ENCODE measurements around the gene EXOSC9. TPM values are rescaled to one million over a fixed set of nuclear protein-coding genes. Genes with fewer than 3 reads are reported as not detected.

Gene EXOSC9
- total and polyA plus RNA-seq, 10 of the 15 experiments (the other 5 are each of a cell fraction or from before 2014, with no cell fraction given): 49.0 to 131 (median 85.4) TPM

DNA sequence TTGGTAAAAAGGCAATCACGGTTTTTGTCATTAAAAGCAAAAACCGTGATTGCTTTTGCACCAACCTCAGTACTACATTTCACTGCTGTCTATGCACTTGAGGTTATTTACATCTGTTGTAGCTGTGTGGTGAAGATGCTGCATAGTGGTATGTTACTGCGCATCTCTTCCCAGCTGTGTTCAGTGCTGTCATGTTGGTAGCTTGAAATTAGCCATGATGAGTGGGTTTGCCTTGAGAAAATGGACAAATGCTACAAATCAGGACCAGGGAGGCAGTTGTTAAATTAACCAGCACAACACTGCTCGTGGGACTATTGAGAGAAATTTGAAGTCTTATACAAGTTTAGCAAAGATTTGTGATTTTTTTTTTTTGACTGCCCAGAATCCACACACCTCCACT is 34.0 kb upstream of the EXOSC9 start (continued):
- TF ChIP-seq E4F1 (IDR thresholded peaks at IDR 0.05; ENCODE audit: borderline replicate concordance, partially characterized antibody) (no peak), CUX1 (IDR thresholded peaks at IDR 0.05; ENCODE audit: insufficient replicate concordance, low read depth, low read length) (no peak), CHD2 (IDR thresholded peaks at IDR 0.05; ENCODE audit: borderline replicate concordance, low read depth, low read length) (no peak)

GRCh38 chr4:121769341-121769740 is 31.8 kb upstream of the EXOSC9 start:
- no peak for TF ChIP-seq CBFB (IDR thresholded peaks at IDR 0.05; ENCODE audit: low read depth)
- no peak for ATAC-seq
- BruUV-seq (replicated peaks): no TSS peak
- Histone ChIP-seq H3K27me3 (replicated peaks in 1 of 2; ENCODE audit: control insufficient read depth in 2 of 2, insufficient read depth in 2 of 2, low read length in 1 of 2) (peaks cover 1 to 5% of the 10 kb centered on the region in 2 experiments; a peak in 2 of 4 replicates), H2AFZ (ENCODE audit: control insufficient read depth, low read depth, low read length) (no peak overlapping the region), H3K4me2 (ENCODE audit: control insufficient read depth, insufficient read depth) (no peak overlapping the region), H3K36me3 (ENCODE audit: control insufficient read depth in 2 of 2, insufficient read depth in 2 of 2, low read length in 1 of 2) (no peaks in the 10 kb centered on the region), H3K79me2 (ENCODE audit: control insufficient read depth, insufficient read depth, low read length) (no peaks in the 10 kb centered on the region), H3K9me3 (replicated peaks; ENCODE audit: control insufficient read depth, insufficient read depth, low read length) (no peaks in the 10 kb centered on the region; the same call in 2 of the 3 replicates), H3K4me3 (no peak overlapping the region), H3K4me1 (ENCODE audit: control insufficient read depth, insufficient read depth, low read length) (no peaks in the 10 kb centered on the region), H3K9ac (ENCODE audit: control insufficient read depth, insufficient read depth, low read length) (no peak overlapping the region), H4K20me1 (ENCODE audit: control insufficient read depth, insufficient read depth) (no peaks in the 10 kb centered on the region; the same call in 1 of the 2 replicates), H3K27ac (ENCODE audit: control insufficient read depth, insufficient read depth) (no peak overlapping the region)
- intact Hi-C loops (cut with micrococcal nuclease; ENCODE audit: unreplicated experiment): no loop called here
- in situ Hi-C loops (cut with MboI): no loop called here
- FAIRE-seq: no peak
- WGBS (ENCODE audit: insufficient coverage, insufficient replicate concordance, low lambda C conversion rate, missing lambda C conversion rate): 73% methylated on average over 2 of the region's 2 CpGs
- ChIA-PET RAD21 (ENCODE audit: unreplicated experiment) (no interaction called here), CTCF (no interaction called here), POLR2A (no interaction called here), SMC1A (ENCODE audit: uncharacterized antibody, unreplicated experiment) (interaction anchor here (1.5 to 6.4 kb wide), 3 partner anchors 8 to 17 kb away, joined by 3 to 36 read pairs (median 3); no protein-coding TSS in a partner anchor)
- DNase-seq (ENCODE audit: low read depth, low spot score): no peak

All from GM12878 (cell line).